GM23248 (cell line): Measurements from ENCODE around the gene B4GALNT1. TPM values are rescaled to one million over a fixed set of nuclear protein-coding genes. Genes with fewer than 3 reads are reported as not detected.

Source experiments
- DNase-seq: peaks from one replicate; pipeline ENCODE4 v3.0.0-alpha.2; 2015
- H2AFZ ChIP-seq: fragments of 200-600 bp; sonication (generic); 2 replicates; pipeline ENCODE4 v1.6.1; 2016; ENCODE audit warnings: antibody characterized with exemption
- H3F3A ChIP-seq: fragments of 200-600 bp; sonication (generic); 2 replicates; pipeline ENCODE4 v1.6.1; 2016; ENCODE audit warnings: mild to moderate bottlenecking, antibody characterized with exemption, mixed run types; ENCODE audit not compliant: insufficient read depth
- H3K27ac ChIP-seq: fragments of 200-600 bp; sonication (generic); 2 replicates; pipeline ENCODE4 v1.5.1; 2016; ENCODE audit warnings: mild to moderate bottlenecking
- H3K27me3 ChIP-seq: fragments of 200-600 bp; sonication (generic); replicated peaks from 2 replicates; pipeline ENCODE4 v1.6.1; 2016; ENCODE audit warnings: mild to moderate bottlenecking; ENCODE audit not compliant: insufficient read depth
- H3K36me3 ChIP-seq: fragments of 200-600 bp; sonication (generic); 2 replicates; pipeline ENCODE4 v1.6.1; 2016; ENCODE audit warnings: low read depth, mild to moderate bottlenecking
- H3K4me1 ChIP-seq: fragments of 200-600 bp; sonication (generic); 2 replicates; pipeline ENCODE4 v1.6.1; 2016; ENCODE audit warnings: mild to moderate bottlenecking; ENCODE audit not compliant: insufficient read depth
- H3K4me2 ChIP-seq: fragments of 200-600 bp; sonication (generic); one replicate; pipeline ENCODE4 v1.6.1; 2016; ENCODE audit warnings: mild to moderate bottlenecking; ENCODE audit not compliant: unreplicated experiment
- H3K4me3 ChIP-seq: fragments of 200-600 bp; sonication (generic); 2 replicates; pipeline ENCODE4 v1.5.1; 2016; ENCODE audit warnings: mild to moderate bottlenecking
- H3K79me2 ChIP-seq: fragments of 200-600 bp; sonication (generic); 2 replicates; pipeline ENCODE4 v1.6.1; 2016; ENCODE audit warnings: mild to moderate bottlenecking; ENCODE audit not compliant: insufficient read depth
- H3K9ac ChIP-seq: fragments of 200-600 bp; sonication (generic); 2 replicates; pipeline ENCODE4 v1.6.1; 2016; ENCODE audit warnings: mild to moderate bottlenecking
- H3K9me2 ChIP-seq: fragments of 200-600 bp; sonication (generic); 2 replicates; pipeline ENCODE4 v1.6.1; 2016; ENCODE audit warnings: mixed run types, mild to moderate bottlenecking, moderate library complexity; ENCODE audit not compliant: insufficient read depth
- H3K9me3 ChIP-seq: fragments of 200-600 bp; sonication (generic); one replicate; pipeline ENCODE4 v1.6.1; 2017; ENCODE audit warnings: low read depth
- H4K20me1 ChIP-seq: fragments of 200-600 bp; sonication (generic); 2 replicates; pipeline ENCODE4 v1.6.0; 2016; ENCODE audit not compliant: insufficient read depth
- EZH2 ChIP-seq: fragments of 200-600 bp; sonication (generic); IDR thresholded peaks from 2 replicates; pipeline ENCODE4 v1.6.1; 2018; ENCODE audit warnings: antibody characterized with exemption, mild to moderate bottlenecking; ENCODE audit not compliant: insufficient read depth, poor library complexity, severe bottlenecking
- EZH2phosphoT487 ChIP-seq: fragments of 200-600 bp; sonication (generic); IDR thresholded peaks from 2 replicates; pipeline ENCODE4 v1.6.1; 2018; ENCODE audit warnings: antibody characterized with exemption, moderate library complexity, mild to moderate bottlenecking, low read depth; ENCODE audit not compliant: insufficient read depth
- WGBS, 2 experiments: methylation state at CpG; one replicate each; pipeline ENCODE4 v1.1.6; 2015 to 2017; ENCODE audit warnings: low lambda C conversion rate in 2 of 2, low coverage in 1 of 2; ENCODE audit errors: missing lambda C conversion rate in 2 of 2; 5-methylcytosine and 5-hydroxymethylcytosine counted together
- in situ Hi-C: fragments of 300-500 bp; cut with MboI; formaldehyde crosslinking; loops from 2 replicates; pipeline ENCODE4 v1.15.0; 2020
- polyA plus RNA-seq: library from polyadenylated mRNA; unstranded; fragments of >200 nt; fragmentation: Nextera tagmentation; extraction: Ambion mirVana; gene quantifications from 2 replicates; pipeline ENCODE4 v1.2.1, GENCODE V29; 2016
- total RNA-seq: library from RNA; depleted of rRNA; stranded (reverse); fragments of >200 nt; shearing (Covaris generic); gene quantifications from 2 replicates; pipeline ENCODE4 v1.2.3, GENCODE V29; 2014

B4GALNT1 gene
- total and polyA plus RNA-seq, 2 experiments from 2014 or later, result 5.4 to 8.6 TPM

- Histone ChIP-seq H3K4me1 (0 out of 2 replicates have a peak, but pooled peaks cover 16% of the 10 kb centered on the region), H3K36me3 (no peaks in the 10 kb centered on the region), H3K27ac (no peak overlapping the region)
Measured at GRCh38 chr12:57609781-57610553, 23.0 kb downstream of the B4GALNT1 start.

GRCh38 chr12:57609101-57609780 lies 23.8 kb downstream of the B4GALNT1 start:
- H3K36me3 ChIP-seq, result no peaks in the 10 kb centered on the region
- no peak overlapping the region for H3K4me2 ChIP-seq

More at GRCh38 chr12:57609781-57610553, 23.0 kb downstream of the B4GALNT1 start:
- H3K9ac ChIP-seq, result peak overlapping the region; percentile 89; the same call in 1 of the 2 replicates
- no peak for DNase-seq
- no peaks in the 10 kb centered on the region for H3K9me2 ChIP-seq
- peak overlapping the region; percentile 79 for H3K4me3 ChIP-seq
- peaks cover 5% of the 10 kb centered on the region; the same call in 1 of the 2 replicates for H3F3A ChIP-seq
- H3K79me2 ChIP-seq, result no peaks in the 10 kb centered on the region
- TF ChIP-seq EZH2phosphoT487, result no peak
- TF ChIP-seq EZH2, result no peak
- H2AFZ ChIP-seq, result peak overlapping the region; percentile 95
- no peaks in the 10 kb centered on the region for H3K9me3 ChIP-seq
- in situ Hi-C loops, result no loop called here
- WGBS, 2 experiments, result 13 to 16% methylated on average over 25 to 34 of the region's 34 CpGs
- H3K4me2 ChIP-seq, result peak overlapping the region; percentile 71
- H4K20me1 ChIP-seq, result no peaks in the 10 kb centered on the region
- H3K27me3 ChIP-seq, result no peaks in the 10 kb centered on the region

DNA sequence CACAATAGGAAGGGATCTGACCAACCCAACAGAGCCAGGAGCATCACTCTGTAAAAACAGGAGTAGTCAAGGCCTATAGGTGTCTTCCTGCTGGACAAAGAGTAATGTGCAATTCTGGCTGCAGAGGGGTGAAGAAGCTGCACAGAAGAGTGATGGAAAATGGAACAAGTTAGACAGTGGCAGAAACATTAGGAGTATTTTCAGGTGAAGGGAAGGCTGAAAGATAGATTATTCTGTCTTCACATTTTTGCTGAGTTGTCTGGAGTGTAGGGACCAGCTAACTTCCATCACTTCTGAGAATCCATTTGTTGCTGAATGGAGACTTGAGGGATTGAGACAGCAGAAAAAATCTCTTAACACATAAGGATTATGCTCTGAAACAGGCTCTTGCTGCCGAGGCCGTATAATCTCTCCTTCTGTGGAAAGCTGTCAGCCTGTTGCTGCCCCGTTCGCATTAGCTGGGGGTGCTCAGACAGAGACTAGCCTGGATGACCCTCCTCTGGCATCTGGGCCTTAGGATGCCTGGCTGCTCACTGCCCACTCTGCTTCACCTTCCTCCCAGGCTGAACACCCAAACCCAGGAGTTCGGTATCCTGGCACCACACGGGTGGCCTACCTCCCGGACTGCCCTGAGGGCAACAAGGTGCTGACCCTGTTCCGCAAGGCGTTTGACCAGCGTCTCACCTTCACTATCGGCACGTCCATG lies 24.9 kb downstream of the B4GALNT1 start:
- Histone ChIP-seq H3K4me2 (no peak overlapping the region), H3K4me1 (peaks cover 25% of the 10 kb centered on the region), H4K20me1 (no peaks in the 10 kb centered on the region), H2AFZ (no peak overlapping the region), H3K27ac (no peak overlapping the region), H3K79me2 (no peaks in the 10 kb centered on the region), H3K27me3 (no peaks in the 10 kb centered on the region), H3K9me3 (no peaks in the 10 kb centered on the region), H3K9ac (no peak overlapping the region), H3K4me3 (no peak overlapping the region), H3K36me3 (no peaks in the 10 kb centered on the region), H3F3A (peaks cover 5% of the 10 kb centered on the region; the same call in 1 of the 2 replicates), H3K9me2 (no peaks in the 10 kb centered on the region)
- in situ Hi-C loops, result no loop called here
- WGBS, 2 experiments, result 88 to 89% methylated on average over 12 of the region's 12 CpGs
- TF ChIP-seq EZH2, result no peak
- TF ChIP-seq EZH2phosphoT487, result no peak
- no peak for DNase-seq

More at GRCh38 chr12:57609101-57609780, 23.8 kb downstream of the B4GALNT1 start:
- WGBS, 2 experiments, result 40 to 51% methylated on average over 18 to 19 of the region's 19 CpGs
- no peak overlapping the region for H3K4me3 ChIP-seq
- H3K9me3 ChIP-seq, result no peaks in the 10 kb centered on the region
- no peaks in the 10 kb centered on the region for H4K20me1 ChIP-seq
- no peaks in the 10 kb centered on the region for H3K79me2 ChIP-seq
- peaks cover 17% of the 10 kb centered on the region; the same call in 1 of the 2 replicates for H3K4me1 ChIP-seq
- TF ChIP-seq EZH2phosphoT487 (no peak), EZH2 (no peak)
- no peak overlapping the region for H3K27ac ChIP-seq
- H3K27me3 ChIP-seq, result no peaks in the 10 kb centered on the region
- no peak overlapping the region for H2AFZ ChIP-seq
- DNase-seq, result no peak
- in situ Hi-C loops, result no loop called here
- H3F3A ChIP-seq, result peaks cover 5% of the 10 kb centered on the region; the same call in 1 of the 2 replicates
- no peak overlapping the region for H3K9ac ChIP-seq
- no peaks in the 10 kb centered on the region for H3K9me2 ChIP-seq

DNA sequence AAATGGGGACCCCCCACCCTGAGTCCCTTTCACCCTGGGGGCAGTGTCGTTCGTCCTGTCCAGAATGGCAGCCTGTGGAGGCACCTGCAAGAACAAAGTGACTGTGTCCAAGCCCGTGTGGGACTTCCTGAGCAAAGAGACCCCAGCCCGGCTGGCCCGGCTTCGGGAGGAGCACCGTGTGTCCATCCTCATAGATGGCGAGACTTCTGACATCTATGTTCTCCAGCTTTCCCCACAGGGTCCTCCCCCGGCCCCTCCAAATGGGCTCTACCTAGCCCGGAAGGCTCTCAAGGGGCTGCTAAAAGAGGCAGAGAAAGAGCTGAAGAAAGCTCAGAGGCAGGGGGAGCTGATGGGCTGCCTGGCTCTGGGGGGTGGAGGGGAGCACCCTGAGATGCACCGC lies 26.2 kb downstream of the B4GALNT1 start:
- H3K9ac ChIP-seq, result no peak overlapping the region
- no peak overlapping the region for H3K4me3 ChIP-seq
- H3K4me1 ChIP-seq, result peaks cover 19% of the 10 kb centered on the region
- 90 to 91% methylated on average over 10 to 11 of the region's 11 CpGs for WGBS, 2 experiments
- peaks cover 5% of the 10 kb centered on the region; the same call in 1 of the 2 replicates for H3F3A ChIP-seq
- no peaks in the 10 kb centered on the region for H3K36me3 ChIP-seq
- H4K20me1 ChIP-seq, result no peaks in the 10 kb centered on the region
- H3K9me3 ChIP-seq, result no peaks in the 10 kb centered on the region
- H3K9me2 ChIP-seq, result no peaks in the 10 kb centered on the region
- no peak overlapping the region for H3K27ac ChIP-seq
- DNase-seq, result no peak
- H3K79me2 ChIP-seq, result no peaks in the 10 kb centered on the region
- TF ChIP-seq EZH2 (no peak), EZH2phosphoT487 (no peak)
- H3K27me3 ChIP-seq, result no peaks in the 10 kb centered on the region
- in situ Hi-C loops, result no loop called here
- H2AFZ ChIP-seq, result no peak overlapping the region
- no peak overlapping the region for H3K4me2 ChIP-seq
